Fibroblast of skin of right biceps (primary cell): ENCODE data around the gene TNFRSF18.

Experiments
- DNase-seq: peaks from one replicate; pipeline ENCODE4 v3.0.0-alpha.2; 2013

Gene TNFRSF18

DNA sequence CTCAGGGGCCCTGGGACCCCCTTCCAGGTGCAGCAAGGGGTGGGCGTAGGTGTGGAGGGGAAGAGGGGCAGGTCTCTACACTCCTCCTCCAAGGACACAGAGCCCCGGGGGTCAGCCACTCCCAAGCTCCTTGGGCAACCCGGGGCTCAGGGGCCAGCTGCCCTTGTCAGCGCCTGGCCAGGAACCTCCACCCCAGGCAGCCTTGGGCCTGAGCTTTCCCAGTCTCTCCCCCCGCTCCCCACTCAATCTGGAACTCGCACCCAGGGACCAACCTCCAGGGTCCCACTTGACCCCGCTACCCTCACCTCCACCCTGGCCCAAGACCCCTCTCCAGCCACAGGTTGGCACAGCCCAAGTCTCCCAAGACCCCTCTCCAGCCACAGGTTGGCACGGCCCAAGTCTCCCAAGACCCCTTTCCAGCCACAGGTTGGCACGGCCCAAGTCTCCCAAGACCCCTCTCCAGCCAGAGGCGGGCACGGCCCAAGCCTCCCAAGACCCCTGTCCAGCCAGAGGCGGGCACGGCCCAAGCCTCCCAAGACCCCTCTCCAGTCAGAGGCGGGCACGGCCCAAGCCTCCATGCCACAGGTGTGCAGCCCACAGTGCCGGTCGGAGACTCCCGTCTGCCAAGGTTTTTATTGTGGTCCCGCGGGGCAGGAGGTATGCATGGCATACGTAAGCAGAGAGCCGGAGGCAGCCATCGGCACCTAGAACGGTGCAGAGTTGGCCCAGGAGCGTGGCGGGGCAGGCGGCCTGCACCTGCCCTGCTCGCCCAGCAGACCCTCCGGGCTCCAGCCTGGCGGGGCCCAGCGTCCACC lies 4.5 kb upstream of the TNFRSF18 start:
- no peak for DNase-seq

DNA sequence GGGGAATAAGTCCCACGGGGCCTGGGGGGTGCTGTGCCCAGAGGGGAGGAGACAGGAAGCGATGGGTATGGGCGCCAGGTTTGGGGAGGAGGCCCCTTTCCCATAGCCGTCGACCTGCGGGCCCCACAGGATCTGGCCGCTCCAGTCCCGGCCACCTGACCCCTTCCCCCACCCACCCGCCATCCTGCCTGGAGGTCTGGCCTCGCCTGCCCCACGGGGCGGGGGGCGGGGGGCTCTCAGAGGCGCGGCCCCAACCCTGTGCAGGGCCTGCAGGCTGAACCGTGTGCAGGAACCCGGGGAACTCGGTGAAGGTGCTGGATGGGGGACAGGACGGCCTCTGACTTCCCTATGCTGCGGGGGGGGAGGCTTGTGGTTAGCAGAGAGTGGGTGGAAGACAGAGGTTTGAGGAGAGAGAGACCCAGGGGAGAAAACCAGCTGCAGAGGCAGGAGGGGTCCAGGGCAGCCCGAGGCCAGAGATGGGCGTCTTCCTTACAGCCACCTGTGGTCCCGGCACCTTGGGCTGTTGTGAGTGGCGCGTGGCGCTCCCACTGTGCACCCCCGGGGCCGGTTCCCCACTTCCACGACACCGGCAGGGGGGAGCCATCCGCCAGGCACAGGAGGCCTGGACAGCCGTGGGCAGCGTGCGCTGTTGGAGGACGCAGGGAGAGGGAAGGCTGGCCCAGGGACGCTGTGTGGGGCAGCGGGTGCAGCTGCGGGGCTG lies 2.5 kb upstream of the TNFRSF18 start:
- peak; percentile 22 for DNase-seq

DNA sequence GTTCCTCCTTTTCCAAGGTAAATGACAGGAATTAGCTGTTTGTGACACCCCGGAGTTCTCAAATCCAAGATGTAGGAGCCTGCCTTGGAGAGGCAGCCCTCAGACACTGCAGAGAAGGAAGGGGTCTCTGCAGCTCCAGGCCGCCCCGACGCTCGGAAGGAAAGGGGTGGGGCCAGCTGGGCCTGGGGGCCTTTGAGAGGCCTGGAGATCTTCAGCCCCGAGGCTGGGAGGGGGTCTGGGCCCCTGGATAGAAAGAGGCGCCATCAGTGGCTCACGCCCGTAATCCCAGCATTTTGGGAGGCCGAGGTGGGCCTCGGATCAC lies 1.1 kb upstream of the TNFRSF18 start:
- no peak for DNase-seq

DNA sequence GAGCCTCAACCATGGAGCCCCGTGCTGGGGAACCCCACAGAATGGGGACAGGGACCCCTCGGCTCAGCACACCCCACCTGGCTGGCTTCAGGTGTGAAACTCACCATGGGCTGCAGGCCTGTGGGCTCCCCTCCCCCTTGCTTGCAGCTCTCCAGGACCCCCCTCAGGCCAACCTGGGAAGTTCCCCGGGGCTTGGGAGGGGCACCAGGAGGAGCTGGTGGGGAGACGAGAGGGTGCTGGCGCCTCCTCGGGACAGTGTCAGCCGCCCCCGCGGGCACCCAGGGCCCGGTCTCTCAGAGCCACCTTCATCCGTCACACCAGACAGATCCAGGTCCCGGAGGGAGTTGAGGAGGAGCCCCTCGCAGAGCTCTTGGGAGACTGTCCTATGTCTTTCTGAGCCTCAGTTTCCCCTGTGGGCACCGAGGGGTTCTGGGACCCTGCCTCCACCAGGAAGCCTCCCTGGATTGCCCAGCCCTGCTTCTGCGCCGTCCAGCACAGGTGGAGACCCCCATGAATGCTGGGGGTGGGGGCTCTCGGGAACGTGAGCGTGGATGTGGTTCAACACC lies 657 bp upstream of the TNFRSF18 start:
- no peak for DNase-seq

DNA sequence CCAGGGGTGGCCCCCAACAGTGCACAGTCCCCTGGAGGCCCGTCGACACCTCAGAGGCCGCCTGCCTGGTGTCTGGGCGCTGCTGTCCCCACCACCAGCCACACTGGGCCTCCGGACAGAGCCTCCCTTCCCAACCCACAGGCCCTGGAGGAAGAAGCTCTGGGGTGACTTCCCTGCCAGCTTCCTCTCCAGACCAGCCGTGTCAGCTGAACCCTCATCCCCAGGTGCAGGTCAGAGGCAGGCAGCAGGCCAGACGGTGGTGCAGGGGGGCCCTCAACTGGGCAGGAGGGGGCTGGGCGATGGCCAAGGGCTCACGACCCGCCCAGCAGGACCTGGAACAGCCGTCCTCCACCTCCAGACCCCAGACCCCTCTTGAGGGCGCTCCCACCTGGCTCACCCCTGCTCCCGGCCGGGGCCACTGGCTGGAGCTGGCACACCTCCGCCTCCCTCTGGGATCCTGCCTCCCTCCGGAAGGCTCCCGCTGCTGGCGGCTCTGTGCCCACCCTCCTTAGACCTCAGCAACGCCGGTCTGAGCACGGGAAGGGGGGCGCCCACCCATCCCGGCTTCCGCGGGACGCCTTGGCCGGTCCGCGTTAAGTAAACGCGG lies 520 bp downstream of the TNFRSF18 start:
- DNase-seq = no peak

DNA sequence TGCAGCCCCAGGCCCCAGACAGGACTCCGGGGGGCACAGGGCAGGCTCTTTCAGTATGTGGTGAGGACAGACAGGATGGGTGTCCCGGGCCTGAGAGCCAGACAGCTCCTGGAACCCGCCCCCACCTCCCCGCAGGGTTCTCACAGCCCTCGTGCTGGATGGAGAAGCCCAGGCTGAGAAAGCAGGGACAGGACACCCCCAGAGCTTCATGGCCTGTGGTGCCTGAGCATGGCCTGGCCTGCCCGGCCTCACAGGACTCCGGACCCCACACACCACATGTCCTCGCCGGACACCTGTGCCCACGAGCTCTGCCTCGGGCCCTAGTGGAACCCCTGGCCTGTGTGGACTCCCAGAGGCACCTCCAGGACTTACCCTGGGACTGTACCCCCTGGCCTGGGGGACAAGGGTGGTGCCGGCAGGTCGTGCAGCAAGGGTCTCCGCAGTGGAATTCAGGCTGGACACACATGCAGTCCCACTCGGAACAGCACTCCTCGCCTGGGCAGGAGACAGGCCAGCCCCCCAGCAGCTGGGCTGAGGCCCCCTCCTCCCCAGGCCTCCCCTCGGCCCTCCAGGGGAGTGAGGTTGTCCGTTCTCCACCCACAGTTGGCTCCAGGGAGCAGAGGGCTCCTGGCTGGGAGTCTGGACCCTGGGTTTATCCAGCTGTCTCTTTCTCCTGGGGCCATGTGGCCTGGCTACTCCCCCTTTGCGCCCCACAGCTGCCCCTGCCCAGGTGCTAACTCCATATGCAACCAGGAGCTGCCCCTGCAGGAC lies 1.2 kb downstream of the TNFRSF18 start:
- DNase-seq = no peak

DNA sequence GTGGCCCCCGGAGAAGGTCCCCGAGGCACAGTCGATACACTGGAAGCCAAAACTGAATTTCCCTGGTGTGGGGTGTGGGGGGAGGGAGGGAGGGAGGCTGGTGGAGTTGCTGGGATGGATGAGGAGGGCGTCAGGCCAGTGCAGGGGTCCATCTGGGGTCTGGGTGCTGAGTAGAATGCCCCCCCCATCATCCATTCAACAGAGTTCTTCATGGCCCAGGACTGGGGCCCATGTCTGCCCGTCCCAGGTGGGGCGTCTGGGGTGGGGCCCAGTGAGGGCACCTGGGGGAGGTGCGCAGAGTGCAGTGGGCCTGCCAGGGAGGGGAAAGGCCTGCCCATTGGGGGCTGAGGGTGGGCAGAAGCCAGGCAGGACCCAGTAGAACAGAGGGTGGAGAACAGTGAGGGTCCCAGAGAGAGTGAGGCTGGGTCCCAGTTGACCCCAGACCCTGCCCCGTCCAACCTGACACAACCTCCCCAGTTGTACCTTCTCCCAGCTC lies 1.9 kb downstream of the TNFRSF18 start:
- no peak for DNase-seq

DNA sequence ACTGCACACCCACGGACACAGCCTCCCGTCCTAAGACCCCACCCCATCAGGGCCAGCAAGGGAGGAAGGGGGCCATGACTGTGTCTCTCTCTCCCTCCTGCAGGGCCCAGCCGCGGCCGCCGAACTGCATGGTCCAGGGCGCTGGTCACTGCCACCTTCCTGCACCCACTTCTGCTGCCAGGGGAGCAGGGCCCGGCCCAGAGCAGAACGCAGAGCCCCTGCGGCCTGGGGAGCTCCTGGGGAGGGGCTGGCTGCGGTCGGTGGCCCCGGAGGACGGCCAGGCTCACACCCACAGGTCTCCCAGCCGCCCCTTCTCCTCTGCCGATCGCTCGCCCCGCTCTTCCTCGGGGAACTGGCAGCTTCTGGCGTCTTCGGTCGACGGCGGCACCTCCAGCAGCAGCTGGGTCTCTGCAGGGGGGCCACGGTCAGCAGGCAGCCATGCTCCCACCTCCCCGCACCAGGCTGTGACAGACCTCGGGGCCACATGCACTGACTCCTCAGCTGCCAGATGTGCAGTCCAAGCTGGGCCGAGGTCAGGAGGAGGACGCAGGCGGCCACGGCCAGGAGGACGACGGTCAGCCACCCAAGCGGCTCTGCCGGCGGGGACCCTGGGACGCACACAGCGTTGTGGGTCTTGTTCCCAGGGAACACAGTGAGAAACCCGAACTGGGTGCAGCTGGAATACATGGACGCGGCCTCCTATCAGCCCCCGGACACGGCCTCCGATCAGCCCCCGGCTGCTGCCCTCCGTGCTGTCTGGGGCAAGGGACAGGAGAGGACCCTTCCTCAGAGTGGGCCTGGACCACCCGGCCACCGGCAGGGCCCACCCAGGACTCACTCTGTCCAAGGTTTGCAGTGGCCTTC lies 2.6 kb downstream of the TNFRSF18 start:
- DNase-seq = no peak

DNA sequence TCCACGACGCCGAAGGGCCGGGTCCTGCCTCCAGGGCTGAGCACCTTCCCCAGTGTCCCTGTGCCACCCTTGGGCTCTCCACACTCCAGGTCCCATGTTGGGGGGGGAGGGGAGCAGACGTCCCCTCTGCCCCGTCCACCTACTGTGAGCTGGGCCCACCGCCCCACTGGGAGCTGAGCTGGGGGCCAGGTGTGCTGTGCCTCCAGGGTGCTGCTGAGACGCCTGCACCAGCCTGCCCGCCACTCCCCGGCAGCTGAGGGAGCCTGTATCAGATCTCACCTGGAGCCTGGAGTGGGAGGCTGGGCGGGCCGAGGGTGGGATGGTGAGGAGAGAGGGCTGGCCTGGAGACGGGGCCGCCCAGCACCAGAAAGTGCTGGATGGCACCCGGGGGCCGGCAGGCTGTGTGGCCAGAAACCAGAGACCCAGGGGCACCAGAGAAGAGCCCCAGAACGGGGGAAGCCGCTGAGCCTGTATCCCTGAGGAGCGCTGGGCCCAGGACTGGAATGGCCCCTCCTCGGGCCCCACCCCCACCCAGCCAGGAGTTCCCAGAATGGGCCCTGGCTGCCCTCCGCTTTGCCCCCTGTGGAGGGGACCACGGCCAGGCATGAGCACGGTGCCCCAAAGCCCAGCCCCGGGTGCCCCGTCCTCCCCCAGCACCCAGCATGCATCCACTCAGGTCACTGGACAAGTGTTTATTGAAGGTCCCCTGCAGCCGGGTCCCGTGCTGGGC lies 3.4 kb downstream of the TNFRSF18 start:
- no peak for DNase-seq

DNA sequence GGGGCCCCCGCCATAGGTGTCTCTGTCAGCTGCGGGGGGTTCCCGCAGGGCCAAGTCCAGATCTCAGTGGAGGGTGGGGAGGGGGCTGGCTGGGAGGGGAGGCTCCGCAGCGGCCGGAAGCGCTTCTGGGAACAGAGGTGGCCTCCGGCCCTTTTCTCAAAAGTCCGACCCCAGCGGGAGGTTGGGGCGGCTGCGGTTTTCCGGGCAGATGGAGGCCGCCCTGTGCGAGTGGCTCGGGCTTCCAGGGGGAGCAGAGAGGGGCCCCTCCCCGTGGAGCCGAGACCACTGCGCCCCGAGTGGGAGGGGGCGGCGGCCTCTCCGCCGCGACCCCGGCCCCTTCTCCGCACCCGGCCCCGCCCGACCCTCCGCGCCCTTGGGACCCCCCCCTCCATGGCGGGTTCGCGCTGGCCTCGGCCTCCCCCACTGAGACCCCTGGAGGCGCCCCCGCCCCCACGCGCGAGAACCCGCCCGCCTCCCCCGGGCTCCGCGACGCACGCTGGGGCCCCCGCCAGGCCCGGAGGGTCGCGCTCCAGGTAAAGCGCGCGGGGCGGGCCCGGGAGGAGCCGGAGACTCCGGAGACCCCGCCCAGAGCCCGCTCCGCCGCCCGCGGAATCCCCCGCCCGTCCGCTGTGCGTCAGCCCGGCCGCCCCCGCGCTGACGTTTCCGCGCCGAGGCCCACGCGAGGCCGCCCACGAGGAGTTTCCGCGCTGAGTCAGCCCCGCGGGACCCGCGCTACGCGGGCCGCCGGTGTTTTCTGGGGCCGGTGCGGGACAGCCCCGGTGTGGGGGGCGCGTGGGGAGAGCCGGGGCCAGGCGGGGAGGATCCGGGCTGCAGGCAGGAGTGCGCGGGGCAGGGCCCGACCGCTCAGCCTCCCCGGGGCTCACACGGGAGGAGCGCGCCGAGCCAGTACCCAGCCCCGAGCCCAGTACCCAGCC lies 5.2 kb downstream of the TNFRSF18 start:
- DNase-seq = peak; percentile 32

DNA sequence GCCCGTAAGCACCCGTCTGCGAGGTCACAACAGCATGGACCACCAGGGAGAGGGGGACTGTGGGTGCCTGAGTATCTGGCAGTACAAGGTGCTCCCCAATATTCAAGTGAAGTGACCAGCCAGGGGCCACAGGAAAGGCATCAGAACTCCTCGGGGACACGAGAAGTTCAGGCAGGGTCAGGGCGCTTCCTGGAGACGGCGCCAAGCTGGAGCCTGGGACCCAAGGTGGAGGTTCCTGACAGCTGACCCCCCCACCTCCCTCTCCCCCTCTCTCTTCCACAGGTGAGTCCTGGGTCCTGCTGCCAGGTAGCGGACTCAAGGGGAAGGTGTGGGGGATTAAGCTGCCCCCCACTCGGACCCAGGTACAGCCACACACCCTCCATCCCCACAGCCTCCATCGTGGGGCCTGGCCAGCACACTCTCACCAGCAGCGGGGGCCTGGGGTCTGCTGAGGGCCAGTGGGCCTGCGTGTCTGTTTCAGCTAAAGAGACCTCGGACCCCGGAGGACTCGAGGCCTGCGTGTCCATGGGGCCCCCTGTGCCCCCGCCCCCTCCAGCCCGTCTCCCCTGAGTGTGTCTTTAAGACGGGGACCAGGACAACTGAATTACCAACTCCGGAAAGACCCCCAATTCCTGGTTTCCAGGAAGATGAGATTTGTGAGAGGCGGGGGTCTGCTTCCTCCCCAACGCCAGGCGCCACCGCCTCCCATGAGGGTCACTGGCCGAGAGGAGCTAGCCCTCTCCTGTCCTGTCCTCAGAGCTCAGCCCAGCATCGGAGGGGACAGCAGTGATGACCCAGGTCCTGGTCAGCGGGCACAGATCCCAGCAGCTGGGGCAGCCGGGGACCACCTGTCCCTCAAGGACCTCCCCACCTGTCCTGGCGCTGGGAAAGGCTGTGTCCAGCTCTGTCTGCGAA lies 6.2 kb downstream of the TNFRSF18 start:
- no peak for DNase-seq

DNA sequence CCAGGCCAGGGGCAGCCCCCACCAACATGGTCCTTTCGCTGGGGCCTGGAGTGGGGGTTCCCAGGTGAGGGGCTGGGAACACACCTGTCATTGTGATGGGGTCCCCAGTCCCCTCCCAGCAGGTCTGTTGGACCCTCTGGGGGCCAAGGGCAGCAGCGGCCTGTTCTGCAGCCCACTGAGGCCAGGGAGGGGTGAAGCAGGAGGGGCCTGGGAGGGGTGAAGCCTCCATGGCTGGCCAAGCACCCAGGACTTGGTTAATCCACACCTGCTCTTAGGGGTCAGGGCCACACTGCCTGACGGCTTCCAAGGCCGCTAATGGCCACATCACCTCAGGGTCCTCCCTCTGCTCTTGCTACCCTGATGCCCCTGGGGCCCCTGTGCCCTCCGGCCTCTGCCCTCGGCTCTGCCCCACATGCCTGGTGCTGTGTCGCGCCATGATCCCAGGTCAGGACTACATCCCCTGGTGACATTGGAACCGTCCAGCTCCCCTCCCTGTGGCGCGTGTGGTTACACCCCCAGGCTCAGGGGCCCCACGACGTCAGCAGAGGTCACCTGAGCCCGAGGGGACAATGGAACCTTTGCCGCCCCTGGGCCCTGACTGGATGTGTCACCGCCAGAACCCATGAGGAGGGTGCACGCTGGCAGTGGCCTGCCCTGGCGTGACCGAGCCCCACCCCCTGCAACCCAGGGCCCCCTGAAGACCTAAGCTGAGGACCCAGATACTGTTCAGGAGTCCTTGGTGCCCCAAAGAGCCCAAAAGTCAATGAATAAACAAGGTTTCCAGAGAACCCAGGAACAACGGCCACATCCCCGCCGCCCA lies 7.0 kb downstream of the TNFRSF18 start:
- DNase-seq = no peak

DNA sequence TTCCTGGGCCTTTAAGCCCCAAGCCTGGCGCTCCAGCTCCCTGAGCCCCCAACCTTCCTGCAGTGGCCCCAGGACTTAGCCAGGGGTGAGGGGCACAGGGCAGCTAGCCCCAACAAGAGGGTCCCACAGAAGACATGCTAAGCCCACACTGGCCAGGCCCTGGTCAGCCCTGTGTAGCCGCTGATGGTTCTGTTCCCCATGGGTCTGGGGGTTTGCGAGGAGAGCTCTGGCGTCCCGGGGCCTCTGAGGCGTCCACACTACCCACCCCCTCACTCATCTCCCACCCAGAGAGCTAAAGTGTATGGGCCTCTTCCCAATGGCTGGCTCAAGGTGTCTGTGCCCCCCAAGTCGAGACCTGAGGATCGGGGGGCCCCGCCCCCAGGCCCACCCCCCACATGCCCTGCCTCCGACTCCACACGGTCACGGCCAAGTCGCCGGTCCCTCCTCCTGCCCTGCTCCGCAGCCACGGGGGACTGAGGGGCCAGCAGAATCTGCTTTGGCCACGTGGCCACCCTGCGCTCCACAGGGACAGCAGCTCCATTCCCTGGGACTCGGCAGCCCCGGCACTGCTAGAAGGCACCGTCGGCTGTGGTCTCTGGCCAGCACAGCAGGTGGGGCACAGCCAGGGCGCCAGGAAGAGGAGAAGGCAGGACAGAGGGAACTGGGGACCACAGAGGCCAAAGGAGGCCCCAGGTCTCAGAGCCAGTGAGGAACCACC lies 7.8 kb downstream of the TNFRSF18 start:
- DNase-seq = no peak

DNA sequence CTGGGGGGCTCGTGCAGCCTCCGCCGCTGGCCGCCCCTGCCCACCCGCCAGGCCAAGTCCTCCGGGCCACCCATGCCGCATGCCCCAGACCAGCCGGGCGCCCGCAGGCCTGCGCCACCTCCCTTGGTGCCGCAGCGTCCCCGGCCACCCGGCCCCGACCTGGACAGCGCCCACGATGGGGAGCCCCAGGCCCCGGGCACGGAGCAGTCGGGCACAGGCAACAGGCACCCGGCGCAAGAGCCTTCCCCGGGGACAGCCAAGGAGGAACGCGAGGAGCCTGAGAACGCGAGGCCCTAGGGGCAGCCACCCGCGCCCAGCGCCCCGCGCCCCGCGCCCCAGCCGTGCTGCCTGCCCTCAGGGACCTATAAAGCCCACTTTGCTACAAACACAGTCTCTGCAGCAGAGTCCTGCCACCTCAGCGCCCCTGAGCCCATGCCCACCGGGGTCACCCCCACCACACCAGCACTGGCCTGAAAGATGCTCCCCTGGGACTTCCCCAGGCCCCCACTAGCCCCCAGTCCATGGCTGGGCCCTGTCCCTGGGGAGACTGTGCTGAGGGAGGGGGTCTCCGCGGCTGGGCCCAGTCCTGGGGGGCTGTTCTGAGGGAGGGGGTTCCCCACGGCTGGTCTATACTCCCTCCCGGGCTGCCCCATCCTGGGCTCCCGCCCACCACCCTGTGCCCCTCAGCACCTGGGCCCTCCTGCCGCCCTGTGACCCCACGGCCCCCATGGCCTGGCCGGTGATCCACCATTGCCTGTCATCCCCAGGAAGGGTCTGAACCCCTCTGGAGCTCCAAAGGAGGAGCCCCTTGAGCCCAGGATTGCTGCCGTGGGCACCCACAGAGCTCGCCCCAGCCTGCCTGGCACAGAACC lies 8.6 kb downstream of the TNFRSF18 start:
- no peak for DNase-seq

DNA sequence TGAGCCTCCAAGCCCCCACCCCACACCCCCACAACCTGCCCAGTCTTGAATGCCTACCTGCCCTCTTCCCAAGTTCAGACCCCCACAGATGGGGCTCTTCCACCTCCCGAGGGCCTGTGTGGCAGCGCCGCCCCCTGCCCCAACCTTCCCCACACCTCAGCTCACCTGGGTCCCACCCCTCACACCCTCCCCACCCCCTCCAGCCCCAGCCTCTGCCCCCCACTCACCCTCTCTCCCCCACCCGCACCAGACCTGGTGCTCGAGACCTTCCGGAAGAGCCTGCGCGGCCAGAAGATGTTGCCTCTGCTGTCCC lies 9.2 kb downstream of the TNFRSF18 start:
- DNase-seq = no peak

DNA sequence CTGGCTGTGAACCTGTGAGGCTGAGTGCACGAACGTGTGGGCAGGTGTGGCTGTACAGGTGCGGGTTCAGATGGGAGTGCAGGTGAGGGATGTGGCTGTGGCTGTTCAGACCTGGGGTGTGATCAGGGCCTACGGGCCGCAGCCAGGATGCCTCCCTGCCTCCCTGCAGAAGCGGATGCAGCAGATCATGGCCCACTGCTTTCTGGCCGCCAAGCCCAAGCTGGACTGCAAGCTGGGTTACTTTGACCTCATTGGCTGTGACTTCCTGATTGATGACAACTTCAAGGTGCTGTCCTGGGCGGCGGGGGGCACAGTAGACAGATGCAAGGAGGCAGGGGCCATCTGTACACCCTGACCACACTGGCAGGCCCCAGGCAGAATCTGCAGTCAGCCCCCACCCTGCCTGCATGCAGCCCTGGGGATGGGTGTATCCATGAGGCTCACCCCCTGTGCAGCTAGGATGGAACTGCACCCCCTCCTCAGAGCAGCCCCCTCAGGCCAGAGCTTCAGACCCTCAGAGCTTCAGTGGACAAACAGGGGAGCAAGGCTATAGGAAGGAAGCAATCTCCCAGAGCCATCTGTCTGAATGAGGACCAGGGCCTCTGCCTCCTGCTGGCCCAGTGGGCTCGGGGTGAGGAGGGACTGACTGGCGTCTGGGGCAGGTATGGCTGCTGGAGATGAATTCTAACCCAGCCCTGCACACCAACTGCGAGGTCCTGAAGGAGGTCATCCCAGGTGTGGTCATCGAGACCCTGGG lies 9.8 kb downstream of the TNFRSF18 start:
- DNase-seq = no peak
